HL-60/S4 treated with retinoic acid at 250 ng/mL for 4 days and 3 days (cell line): ENCODE measurements around the gene ZDHHC22.

Experiments
- in situ Hi-C: fragments of 300-500 bp; cut with MboI; formaldehyde crosslinking; loops from 2 replicates; pipeline ENCODE4 v1.7.0; 2022; ENCODE audit warnings: low sequenced_read_pairs

ZDHHC22 gene

GRCh38 chr14:77085538-77085937 is 56.1 kb downstream of the ZDHHC22 start:
- in situ Hi-C loops: no loop called here

GRCh38 chr14:77084985-77085384 is 56.6 kb downstream of the ZDHHC22 start:
- in situ Hi-C loops: no loop called here

- in situ Hi-C loops: no loop called here
Observed at GRCh38 chr14:77083082-77083481, 58.5 kb downstream of the ZDHHC22 start.

GRCh38 chr14:77082356-77082755 is 59.2 kb downstream of the ZDHHC22 start:
- in situ Hi-C loops: no loop called here
